Measurements from ENCODE around the gene MAP1A. TPM values are rescaled to one million over a fixed set of nuclear protein-coding genes. Genes with fewer than 3 reads are reported as not detected.

The MAP1A gene
- total RNA-seq, 1 experiment from 2014 or later, result 2.5 TPM

- Histone ChIP-seq H2BK15ac (ENCODE audit: low read depth, low read length) (no peak overlapping the region), H2BK5ac (ENCODE audit: insufficient read length, low read length) (no peak overlapping the region), H3K14ac (ENCODE audit: insufficient read depth, low read length) (no peak overlapping the region), H3K27me3 (ENCODE audit: insufficient read depth, low read length) (no peaks in the 10 kb centered on the region; the same call in 1 of the 2 replicates), H4K5ac (ENCODE audit: insufficient read length, low read depth, low read length) (no peak overlapping the region), H2AK5ac (ENCODE audit: insufficient read length, low read length) (no peak overlapping the region), H3K27ac (ENCODE audit: insufficient read length, low read depth, low read length) (no peak overlapping the region), H3K4me1 (ENCODE audit: insufficient read depth, low read length) (no peaks in the 10 kb centered on the region), H2BK12ac (ENCODE audit: insufficient read length, low read depth, low read length) (no peak overlapping the region), H4K20me1 (ENCODE audit: control insufficient read depth, insufficient read depth, insufficient read length) (no peaks in the 10 kb centered on the region), H4K8ac (replicated peaks; ENCODE audit: insufficient read length, low read depth, low read length) (no peak overlapping the region), H3K79me1 (ENCODE audit: insufficient read depth, low read depth, low read length, poor library complexity, severe bottlenecking) (no peaks in the 10 kb centered on the region), H3K4me2 (ENCODE audit: insufficient read depth, insufficient read length, low read length) (no peak overlapping the region), H2AFZ (ENCODE audit: low read length) (no peak overlapping the region), H4K91ac (ENCODE audit: insufficient read length, low read depth, low read length) (no peak overlapping the region), H3K9ac (ENCODE audit: extremely low read depth, insufficient read length, low read length) (no peak overlapping the region), H3K4ac (ENCODE audit: low read depth, low read length) (no peak overlapping the region), H2BK20ac (ENCODE audit: low read depth, low read length, poor library complexity, severe bottlenecking) (no peak overlapping the region), H2BK120ac (ENCODE audit: low read depth, low read length, poor library complexity, severe bottlenecking) (no peak overlapping the region), H3K56ac (ENCODE audit: insufficient read length, low read depth, low read length) (no peak overlapping the region), H3K23ac (ENCODE audit: insufficient read length, low read depth, low read length) (no peak overlapping the region), H3K23me2 (ENCODE audit: insufficient read length, low read depth, low read length, poor library complexity, severe bottlenecking) (no peaks in the 10 kb centered on the region), H3K18ac (ENCODE audit: insufficient read length, low read depth, low read length) (no peak overlapping the region), H3K79me2 (ENCODE audit: insufficient read depth, low read length) (no peaks in the 10 kb centered on the region), H3T11ph (ENCODE audit: low read length) (no peak overlapping the region), H3K9me3 (ENCODE audit: control insufficient read depth, low read depth, low read length) (no peaks in the 10 kb centered on the region)
- H3K4me3 Mint-ChIP-seq, result no peak overlapping the region
- H3K27ac Mint-ChIP-seq, result no peak overlapping the region
- H3K27me3 Mint-ChIP-seq (ENCODE audit: low read depth), result no peaks in the 10 kb centered on the region
- no peaks in the 10 kb centered on the region for H3K4me1 Mint-ChIP-seq
- no peak for DNase-seq
- peaks cover 0 to 8% of the 10 kb centered on the region in 2 experiments; a peak in 3 of 5 replicates for H3K9me3 Mint-ChIP-seq
- TF ChIP-seq CTCF (conservative IDR thresholded peaks at IDR 0.05), result no peak
- no CpG with 5 or more reads among the region's 1 CpG for WGBS (ENCODE audit: extremely low coverage, insufficient read length, low lambda C conversion rate)
- H3K36me3 Mint-ChIP-seq (ENCODE audit: insufficient read depth in 1 of 3, low read depth in 3 of 3), result peaks cover 3 to 6% (median 4%) of the 10 kb centered on the region in 3 experiments; a peak in 4 of 7 replicates
Observed at GRCh38 chr15:43545426-43545825, 28.0 kb downstream of the MAP1A start.
